HG03064 (cell line): ENCODE measurements around the gene ZNF691.
"Not testable (repeated sequence)": the region's sequence is repeated elsewhere in the genome, so short reads cannot be mapped to it uniquely, and the experiment has no call there.

Experiments used
- ATAC-seq: cut with Tn5 transposase; IDR thresholded peaks from one replicate; pipeline ENCODE4 v1.9.1; 2021; ENCODE audit warnings: low read depth; ENCODE audit not compliant: unreplicated experiment

ZNF691 gene

GRCh38 chr1:42853116-42853884 is 6.9 kb downstream of the ZNF691 start:
- no peak for ATAC-seq

- not testable (repeated sequence) for ATAC-seq
Measured at GRCh38 chr1:42856554-42856953, 10.1 kb downstream of the ZNF691 start.

GRCh38 chr1:42859366-42859765 is 13.0 kb downstream of the ZNF691 start:
- ATAC-seq: not testable (repeated sequence)

GRCh38 chr1:42860339-42861013 is 14.1 kb downstream of the ZNF691 start:
- no peak for ATAC-seq

- ATAC-seq: no peak
Measured at GRCh38 chr1:42861014-42861399, 14.6 kb downstream of the ZNF691 start.

- ATAC-seq: no peak
Measured at GRCh38 chr1:42866549-42866948, 20.1 kb downstream of the ZNF691 start.

GRCh38 chr1:42868466-42868865 is 22.1 kb downstream of the ZNF691 start:
- not testable (repeated sequence) for ATAC-seq

- not testable (repeated sequence) for ATAC-seq
Measured at GRCh38 chr1:42869254-42869653, 22.8 kb downstream of the ZNF691 start.

GRCh38 chr1:42869751-42870150 is 23.3 kb downstream of the ZNF691 start:
- not testable (repeated sequence) for ATAC-seq

GRCh38 chr1:42873108-42873507 is 26.7 kb downstream of the ZNF691 start:
- ATAC-seq: not testable (repeated sequence)

GRCh38 chr1:42873670-42874069 is 27.3 kb downstream of the ZNF691 start:
- ATAC-seq: no peak

- ATAC-seq: no peak
Measured at GRCh38 chr1:42876009-42876408, 29.6 kb downstream of the ZNF691 start.

GRCh38 chr1:42877380-42877779 is 31.0 kb downstream of the ZNF691 start:
- no peak for ATAC-seq

GRCh38 chr1:42880384-42880783 is 34.0 kb downstream of the ZNF691 start:
- no peak for ATAC-seq

- no peak for ATAC-seq
Measured at GRCh38 chr1:42886046-42886739, 39.8 kb downstream of the ZNF691 start.

GRCh38 chr1:42886800-42887199 is 40.4 kb downstream of the ZNF691 start:
- no peak for ATAC-seq

GRCh38 chr1:42887366-42887765 is 41.0 kb downstream of the ZNF691 start:
- no peak for ATAC-seq

GRCh38 chr1:42888013-42888633 is 41.7 kb downstream of the ZNF691 start:
- no peak for ATAC-seq

- no peak for ATAC-seq
Measured at GRCh38 chr1:42889264-42889663, 42.9 kb downstream of the ZNF691 start.

- ATAC-seq: no peak
Measured at GRCh38 chr1:42891465-42892138, 45.2 kb downstream of the ZNF691 start.
